GM12874 (cell line): ENCODE results near the gene OR10Z1.

Experiments used
- CTCF ChIP-seq: IDR thresholded peaks from 2 replicates; pipeline ENCODE4 v1.5.1; 2011; ENCODE audit warnings: low read depth, mild to moderate bottlenecking, control low read depth, low read length, moderate library complexity; ENCODE audit not compliant: insufficient read depth

OR10Z1 gene

GRCh38 chr1:158604968-158605367 lies at the start of gene OR10Z1:
Gene OR10Z1 (plus strand): TSS chr1:158605268. CDS start chr1:158606439, 1,171 bp downstream.
- TF ChIP-seq CTCF: no peak

GRCh38 chr1:158559696-158560095 lies 45.4 kb upstream of the OR10Z1 start:
- no peak for TF ChIP-seq CTCF

GRCh38 chr1:158563853-158564252 lies 41.2 kb upstream of the OR10Z1 start:
- TF ChIP-seq CTCF: no peak

- TF ChIP-seq CTCF: no peak
These were observed 40.5 kb upstream of the OR10Z1 start for GRCh38 chr1:158564608-158565007.

GRCh38 chr1:158570480-158570879 lies 34.6 kb upstream of the OR10Z1 start, which contains the start of gene OR6P1:
Gene OR6P1 (minus strand): TSS chr1:158570580. CDS start chr1:158563604, 6,976 bp downstream.
- no peak for TF ChIP-seq CTCF

GRCh38 chr1:158572226-158572625 lies 32.8 kb upstream of the OR10Z1 start:
- no peak for TF ChIP-seq CTCF

- TF ChIP-seq CTCF: no peak
These were observed 27.5 kb upstream of the OR10Z1 start for GRCh38 chr1:158577561-158577960.
